Astrocyte of the spinal cord (primary cell): ENCODE data around the gene KRTAP10-2.

ENCODE experiments used
- DNase-seq: peaks from one replicate; pipeline ENCODE4 v3.0.0; 2011; ENCODE audit warnings: low read depth, low spot score
- H3K4me3 ChIP-seq: 2 replicates; pipeline ENCODE4 v1.5.1; 2011; ENCODE audit warnings: low read depth, mild to moderate bottlenecking, low read length, moderate library complexity
- in situ Hi-C: cut with HindIII; loops from 2 replicates; pipeline ENCODE4 v1.10.0; 2017; ENCODE audit warnings: low sequenced_read_pairs
- TF ChIP-seq, protein P1 (sequence below): IDR thresholded peaks from 2 replicates; pipeline ENCODE4 v1.5.1; 2012; ENCODE audit warnings: low read depth, mild to moderate bottlenecking, low read length, inconsistent platforms

KRTAP10-2 gene

DNA sequence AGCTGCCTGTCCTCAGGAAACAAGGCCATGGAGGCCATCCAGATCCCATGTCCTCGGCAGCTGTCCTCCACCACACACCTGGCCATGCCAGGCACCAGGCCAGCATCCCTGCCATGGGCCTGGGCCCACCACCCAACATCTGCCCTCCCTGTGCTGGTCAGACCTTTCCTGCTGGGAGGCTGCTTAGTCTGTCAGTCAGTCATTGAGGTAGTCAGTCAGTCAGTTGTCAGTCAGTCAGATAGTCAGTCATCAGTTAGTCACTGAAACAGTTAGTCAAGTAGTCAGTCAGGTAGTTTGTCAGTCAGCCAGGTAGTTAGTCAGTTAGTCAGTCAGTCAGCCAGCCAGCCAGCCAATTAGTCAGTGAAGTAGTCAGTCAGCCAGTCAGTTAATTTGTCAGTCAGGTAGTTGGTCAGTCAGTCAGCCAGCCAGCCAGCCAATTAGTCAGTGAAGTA lies 28.5 kb downstream of the KRTAP10-2 start:
- no peak for DNase-seq
- H3K4me3 ChIP-seq, result no peak overlapping the region
- TF ChIP-seq, protein P1, sequence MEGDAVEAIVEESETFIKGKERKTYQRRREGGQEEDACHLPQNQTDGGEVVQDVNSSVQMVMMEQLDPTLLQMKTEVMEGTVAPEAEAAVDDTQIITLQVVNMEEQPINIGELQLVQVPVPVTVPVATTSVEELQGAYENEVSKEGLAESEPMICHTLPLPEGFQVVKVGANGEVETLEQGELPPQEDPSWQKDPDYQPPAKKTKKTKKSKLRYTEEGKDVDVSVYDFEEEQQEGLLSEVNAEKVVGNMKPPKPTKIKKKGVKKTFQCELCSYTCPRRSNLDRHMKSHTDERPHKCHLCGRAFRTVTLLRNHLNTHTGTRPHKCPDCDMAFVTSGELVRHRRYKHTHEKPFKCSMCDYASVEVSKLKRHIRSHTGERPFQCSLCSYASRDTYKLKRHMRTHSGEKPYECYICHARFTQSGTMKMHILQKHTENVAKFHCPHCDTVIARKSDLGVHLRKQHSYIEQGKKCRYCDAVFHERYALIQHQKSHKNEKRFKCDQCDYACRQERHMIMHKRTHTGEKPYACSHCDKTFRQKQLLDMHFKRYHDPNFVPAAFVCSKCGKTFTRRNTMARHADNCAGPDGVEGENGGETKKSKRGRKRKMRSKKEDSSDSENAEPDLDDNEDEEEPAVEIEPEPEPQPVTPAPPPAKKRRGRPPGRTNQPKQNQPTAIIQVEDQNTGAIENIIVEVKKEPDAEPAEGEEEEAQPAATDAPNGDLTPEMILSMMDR, result no peak
- in situ Hi-C loops, result no loop called here

DNA sequence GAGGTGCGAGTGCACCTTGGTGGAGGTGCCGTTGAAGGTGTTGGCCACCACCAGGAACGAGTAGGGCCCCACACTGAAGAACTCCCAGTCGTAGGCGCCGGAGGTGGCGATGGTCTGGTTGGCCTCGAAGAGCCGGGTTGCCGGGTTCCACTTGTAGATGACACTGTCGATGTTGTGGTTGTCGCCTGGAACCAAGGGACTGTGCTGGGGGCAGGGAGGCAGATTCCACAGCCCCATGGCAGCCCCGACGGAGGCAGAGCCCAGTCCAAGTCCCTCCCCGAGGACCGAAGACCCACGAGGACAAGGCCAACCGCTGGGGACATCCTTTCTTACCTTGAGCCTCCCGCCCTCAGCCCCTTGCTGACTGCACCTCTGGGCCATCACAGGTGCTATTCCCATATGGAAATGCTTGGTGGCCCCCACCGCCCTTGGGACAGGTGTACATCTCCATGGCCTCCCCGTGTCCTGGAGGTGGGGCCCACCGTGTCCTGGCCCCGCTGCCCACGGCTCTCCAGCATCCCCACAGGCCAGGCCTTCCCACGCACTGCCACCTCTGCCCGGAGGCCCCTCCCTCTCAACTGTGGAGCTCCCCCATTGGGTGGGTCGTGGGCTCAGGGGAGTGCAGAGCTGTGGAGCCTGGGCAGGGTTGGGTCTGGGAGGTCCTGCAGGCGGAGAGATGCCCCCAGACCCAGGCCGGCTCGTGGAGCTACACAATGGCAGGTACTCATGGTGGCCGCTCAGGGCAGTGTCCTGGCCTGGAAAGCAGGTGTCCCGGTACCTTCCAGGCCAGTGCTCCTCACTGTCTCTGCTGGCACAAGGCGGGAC lies 29.2 kb downstream of the KRTAP10-2 start:
- no peak overlapping the region for H3K4me3 ChIP-seq
- TF ChIP-seq, protein P1, result no peak
- in situ Hi-C loops, result no loop called here
- no peak for DNase-seq

DNA sequence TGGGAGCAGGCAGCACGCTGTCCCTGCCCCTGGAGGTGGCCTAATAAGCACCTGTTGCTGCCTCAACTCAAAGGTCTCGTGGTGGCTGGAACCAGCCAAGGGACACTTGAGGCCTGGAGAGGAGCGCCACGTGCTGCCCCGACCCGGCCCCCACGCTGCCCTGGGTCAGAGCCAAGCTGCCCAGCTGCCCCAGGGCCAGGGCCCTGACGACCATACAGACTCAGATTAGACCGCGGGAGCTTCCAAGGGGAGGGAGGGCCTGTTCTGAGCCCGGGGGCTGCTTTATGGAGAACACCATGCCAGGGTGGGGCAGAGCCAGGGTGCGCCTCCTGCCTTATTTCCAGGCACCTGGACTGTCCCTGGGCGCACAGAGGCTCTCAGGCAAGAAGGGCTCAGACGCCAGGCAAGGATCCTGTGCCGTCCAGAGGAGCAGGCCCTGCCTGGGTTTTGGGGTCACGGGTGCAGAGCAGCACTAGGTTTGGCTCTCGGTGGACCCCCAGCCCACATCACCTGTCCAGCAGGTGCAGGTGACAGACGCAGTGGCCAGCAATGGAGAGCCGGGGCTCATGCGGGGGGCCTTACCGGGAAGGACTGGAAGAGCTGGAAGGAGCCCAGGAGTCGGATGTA lies 29.9 kb downstream of the KRTAP10-2 start:
- no peak overlapping the region for H3K4me3 ChIP-seq
- DNase-seq, result no peak
- in situ Hi-C loops, result no loop called here
- TF ChIP-seq, protein P1, result no peak

DNA sequence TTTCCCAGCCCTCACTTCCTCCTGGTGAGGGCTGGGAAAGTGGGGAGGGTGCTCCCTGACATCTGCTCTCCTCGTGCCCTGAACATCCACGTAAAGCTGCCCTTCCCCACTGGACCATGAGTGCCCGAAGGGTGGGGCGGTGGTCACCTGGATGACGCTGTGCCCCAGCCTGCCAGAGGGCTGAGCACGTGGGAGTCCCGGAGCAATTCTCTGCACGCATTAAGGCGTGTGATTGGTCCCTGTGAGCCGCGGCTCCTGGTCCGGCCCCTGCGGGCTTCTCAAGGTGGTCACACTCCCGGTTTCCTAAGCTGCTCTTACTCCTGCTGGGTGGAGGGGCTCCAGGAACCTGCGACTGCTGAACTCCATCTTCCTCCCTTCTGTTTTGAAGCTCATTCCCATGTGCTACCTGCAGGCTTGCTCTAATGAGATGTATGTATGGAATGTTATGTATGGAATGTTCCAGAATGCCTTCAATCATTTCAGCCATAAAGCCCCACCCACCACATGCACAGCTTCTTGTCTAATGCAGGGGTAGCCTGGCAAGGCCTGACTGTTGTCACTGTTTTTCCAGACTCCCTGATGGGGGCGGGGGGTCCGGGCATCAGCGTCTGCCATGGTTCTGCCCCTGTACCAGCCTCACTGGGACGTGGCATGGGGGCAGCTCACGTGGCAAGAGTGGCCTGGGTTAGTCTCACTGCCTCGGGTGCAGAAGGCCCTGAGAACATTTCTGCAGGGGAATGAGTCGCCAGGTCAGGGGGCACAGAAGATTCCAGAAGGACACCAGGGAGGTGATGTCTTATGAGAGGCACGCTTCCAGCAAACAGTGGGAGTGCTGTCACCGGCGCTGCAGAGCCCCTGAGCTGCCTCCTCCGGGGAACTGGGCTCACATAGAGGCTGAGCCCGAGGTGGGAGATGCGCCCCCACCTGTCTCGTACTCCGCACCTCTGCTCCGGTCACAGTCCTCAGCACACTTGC lies 30.7 kb downstream of the KRTAP10-2 start:
- DNase-seq, result no peak
- TF ChIP-seq, protein P1, result no peak
- in situ Hi-C loops, result no loop called here
- no peak overlapping the region for H3K4me3 ChIP-seq

DNA sequence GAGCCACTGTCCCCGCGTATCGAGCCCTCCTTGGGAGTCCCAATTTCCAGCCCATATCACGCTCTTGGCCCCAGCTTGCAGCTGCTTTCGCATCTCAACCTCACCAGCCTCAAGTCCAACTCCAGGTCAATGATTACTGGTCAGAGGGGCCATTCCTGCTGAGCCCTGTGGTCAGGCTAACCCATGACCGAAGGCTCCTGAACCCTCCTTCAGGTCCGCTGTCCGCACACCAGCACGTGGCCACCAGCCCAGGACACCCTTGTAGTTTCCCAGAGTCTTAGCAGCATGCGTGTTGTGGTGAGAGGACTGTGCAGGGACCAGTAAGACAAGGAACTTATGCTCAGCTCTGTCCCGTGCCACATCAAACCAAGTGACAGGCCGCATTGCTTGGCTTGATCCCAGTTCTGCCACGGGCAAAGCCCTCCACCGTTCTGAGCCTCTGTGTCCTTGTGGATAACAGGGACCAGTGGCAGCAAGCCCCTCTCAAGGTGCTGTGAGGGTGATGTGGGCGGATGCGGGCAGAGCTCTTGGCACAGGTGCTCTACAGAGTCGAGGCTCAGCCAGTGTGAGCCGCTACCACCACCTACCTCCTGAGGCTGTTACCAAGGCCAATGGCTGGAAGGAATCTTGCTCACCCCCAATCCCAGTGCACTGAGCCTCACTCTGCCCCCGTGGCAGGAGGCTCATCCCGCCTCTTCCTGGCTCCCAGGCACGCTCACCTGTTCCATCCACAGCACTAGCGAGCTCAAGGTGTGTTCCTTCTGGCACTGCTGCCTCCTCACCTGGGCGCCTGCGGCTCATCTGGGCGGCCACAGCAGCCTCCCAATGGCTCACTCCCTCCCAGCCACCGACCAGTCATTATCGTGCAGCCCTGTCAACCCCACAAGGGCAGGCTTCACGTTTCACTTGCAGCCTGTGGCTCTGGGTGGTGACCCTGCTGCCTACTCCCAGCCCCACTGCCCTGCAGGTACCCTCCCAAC lies 31.7 kb downstream of the KRTAP10-2 start:
- no peak for DNase-seq
- no peak overlapping the region for H3K4me3 ChIP-seq
- in situ Hi-C loops, result no loop called here
- TF ChIP-seq, protein P1, result no peak
